NCI-H2081 (cell line): Measurements from ENCODE around the gene ZNF536.
"Not testable (repeated sequence)": the region's sequence is repeated elsewhere in the genome, so short reads cannot be mapped to it uniquely, and the experiment has no call there.

Experiments
- DNase-seq, 2 experiments: peaks; one replicate each; lab custom pipeline; 2025; lab: John Stamatoyannopoulos, UW

ZNF536 gene

GRCh38 chr19:30341611-30342201, 30.5 kb upstream of the ZNF536 start:
- no peak for DNase-seq

DNA sequence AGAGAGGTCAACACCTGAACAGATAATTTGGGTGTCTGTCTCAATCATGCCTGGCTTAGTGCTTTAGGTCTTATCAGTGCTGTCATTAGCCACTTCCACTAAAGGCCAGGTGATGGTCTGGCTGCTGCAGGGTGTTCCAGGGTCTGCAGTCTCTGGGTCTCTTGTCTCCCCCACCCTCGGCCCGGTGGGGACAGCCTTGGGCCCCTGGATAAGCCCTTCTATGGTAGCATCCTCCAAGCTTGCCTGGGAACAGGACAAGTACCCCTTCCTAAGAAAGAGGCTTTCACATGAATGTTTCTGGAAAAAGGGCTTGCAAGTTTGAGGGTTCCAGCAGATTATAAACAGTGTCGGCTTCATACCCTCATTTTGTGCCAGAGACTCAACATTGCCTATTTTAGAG, 29.3 kb upstream of the ZNF536 start:
- no peak for DNase-seq

- no peak for DNase-seq
These were observed 27.4 kb upstream of the ZNF536 start for GRCh38 chr19:30344446-30345425.

- DNase-seq: no peak
These were observed 26.5 kb upstream of the ZNF536 start for GRCh38 chr19:30345686-30346085.

GRCh38 chr19:30346468-30346867, 25.7 kb upstream of the ZNF536 start:
- DNase-seq: not testable (repeated sequence)

DNA sequence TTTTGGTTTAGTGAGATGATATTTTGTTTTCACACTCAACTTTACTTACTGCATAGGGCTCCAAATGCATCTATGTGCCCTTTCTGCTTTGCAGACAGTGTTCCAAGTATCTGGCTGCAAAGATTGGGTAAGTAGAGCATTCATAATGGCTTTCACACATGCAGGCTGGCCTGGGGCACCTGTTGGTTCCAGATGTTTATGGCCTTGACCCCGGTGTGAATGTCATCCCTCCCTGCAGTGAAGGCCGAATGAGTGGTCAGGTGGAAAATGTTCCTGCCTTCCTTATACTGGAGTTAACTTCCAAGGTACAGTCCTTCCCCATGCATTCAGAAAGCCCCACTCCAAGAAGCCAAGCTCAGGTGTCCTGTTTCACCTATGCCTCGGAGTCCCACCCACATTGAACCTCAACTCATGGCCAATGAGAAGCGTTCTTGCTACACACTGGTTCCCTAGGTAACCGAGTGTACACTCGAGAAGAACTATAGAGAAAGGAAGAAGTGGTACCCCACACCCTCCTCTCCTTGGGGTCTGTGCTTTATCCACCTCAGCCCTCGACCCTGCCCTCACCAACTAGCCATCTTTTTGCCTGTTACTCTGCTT, 23.0 kb upstream of the ZNF536 start:
- no peak for DNase-seq

DNA sequence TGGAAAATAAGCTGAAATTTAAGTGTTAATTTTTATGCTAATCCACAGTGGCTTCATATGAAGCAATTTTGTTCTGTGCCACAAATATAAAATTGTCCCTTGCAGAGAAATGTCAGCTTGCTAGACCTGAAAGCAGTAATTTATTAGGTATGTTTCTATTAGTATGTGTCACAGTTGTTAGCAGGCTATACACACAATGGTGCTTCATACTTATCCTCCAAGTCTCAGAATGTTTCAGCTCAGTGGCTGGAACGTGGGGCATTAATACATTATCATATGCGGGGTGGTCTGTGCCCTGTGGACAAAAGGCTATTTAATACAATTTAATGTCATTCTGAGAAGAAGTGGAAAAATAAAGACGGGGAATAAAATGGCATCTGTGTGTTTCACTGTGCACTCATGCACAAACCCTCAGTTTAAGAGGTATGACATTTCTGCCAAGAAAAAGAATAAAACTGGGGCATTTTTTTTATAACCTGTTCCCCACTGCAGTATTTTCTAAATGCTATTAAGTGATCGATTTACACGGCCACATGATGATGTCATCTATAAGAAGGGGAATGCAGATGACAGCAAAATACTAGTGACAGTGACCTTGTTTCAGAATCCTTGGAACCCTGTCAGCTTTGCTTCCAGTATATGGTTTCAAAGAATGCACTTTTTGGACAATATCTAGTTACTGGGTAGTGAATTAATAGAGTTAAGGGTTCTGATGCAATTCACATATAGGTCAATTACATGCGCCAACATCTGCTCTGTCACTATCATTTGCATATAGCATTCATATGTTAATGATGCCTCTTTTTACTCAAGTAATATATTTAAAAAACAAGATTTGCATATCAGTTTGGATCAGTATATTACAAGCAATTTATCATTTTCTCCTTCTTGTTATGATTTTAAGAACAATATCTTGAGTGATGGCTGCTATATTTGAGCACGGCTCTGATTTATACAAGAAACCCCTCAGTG, 21.2 kb upstream of the ZNF536 start:
- no peak for DNase-seq

- DNase-seq: no peak
These were observed 20.4 kb upstream of the ZNF536 start for GRCh38 chr19:30351774-30352173.

DNA sequence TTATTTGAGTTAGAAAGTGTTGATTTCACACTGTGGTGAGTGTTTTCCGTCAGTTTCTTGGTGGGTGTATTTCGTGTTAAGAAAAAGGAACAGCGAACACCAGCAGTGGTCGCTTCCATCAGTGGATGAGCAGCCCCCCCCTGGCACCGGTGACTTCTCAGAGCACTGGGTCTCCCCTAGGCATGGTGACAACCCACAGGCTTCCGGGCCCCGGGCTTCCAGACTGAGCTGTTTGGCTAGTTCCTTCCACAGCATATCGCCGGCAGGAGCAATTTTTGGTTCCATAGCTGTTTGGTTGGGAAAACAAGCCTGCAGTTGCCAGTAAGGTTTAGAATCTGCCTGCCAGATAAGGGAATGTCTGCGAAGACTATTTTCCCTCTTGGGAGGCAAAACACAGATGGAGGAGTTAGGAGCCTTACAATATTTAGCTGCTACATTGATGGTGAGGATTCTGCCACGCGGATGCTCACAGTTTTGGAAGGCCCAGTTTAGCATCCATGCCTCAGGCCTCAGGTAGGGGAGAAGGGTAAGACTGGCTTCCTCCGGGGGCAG, 18.7 kb upstream of the ZNF536 start:
- DNase-seq: no peak

- DNase-seq: no peak
These were observed 16.6 kb upstream of the ZNF536 start for GRCh38 chr19:30355586-30355985.

DNA sequence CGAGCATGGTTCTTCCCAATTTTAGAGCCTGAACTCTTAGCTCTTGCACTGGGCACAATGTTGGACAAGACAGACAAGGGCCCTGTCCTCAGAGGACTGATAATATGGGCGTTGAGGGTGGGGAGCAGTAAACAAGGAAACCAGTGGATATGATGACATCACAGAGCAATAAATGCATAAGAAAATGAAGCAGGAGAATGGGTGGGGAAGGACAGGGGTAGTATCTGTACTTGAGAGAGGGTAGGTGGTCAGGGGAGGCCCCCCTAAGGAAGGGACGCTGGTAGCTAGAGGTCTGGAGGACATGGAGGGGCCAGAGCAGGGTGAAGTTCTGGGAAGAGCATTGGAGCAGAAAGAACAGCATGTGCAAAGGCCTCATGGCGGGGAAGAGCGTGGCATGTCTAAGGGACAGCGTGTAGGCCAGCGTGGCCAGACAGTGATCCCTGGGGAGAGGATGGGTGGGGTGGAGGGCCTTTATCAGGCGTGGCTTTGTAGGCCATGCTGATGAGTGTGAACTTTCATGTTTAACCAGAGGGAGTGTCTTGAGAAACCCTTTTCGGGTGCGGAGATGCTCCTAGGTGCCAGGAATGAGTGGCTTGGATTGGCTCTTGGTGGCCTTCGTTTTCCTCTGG, 15.1 kb upstream of the ZNF536 start:
- DNase-seq: no peak

DNA sequence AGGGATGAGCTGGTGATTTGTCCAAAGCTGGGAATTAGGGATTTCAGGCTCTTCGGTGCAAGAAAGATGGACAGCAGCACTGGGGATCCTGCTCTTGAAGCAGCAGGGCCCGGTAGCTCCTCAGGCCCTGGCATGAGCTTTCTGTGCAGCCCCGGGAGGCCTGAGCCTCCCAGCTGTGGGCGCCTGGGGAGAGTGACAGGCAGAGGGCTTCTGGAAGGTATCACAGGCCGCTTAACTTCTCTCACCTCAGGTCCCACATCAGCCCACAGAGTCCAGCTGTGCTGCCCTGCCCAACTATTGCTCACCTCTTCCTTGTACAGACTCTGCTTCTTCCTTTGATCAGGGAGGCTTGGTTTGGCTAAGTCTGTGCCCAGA, 14.6 kb upstream of the ZNF536 start:
- no peak for DNase-seq

- DNase-seq: no peak
These were observed 13.9 kb upstream of the ZNF536 start for GRCh38 chr19:30358319-30358718.

GRCh38 chr19:30358821-30359580, 13.2 kb upstream of the ZNF536 start:
- no peak for DNase-seq

GRCh38 chr19:30359936-30360335, 12.2 kb upstream of the ZNF536 start:
- DNase-seq: no peak

- no peak for DNase-seq
These were observed 11.6 kb upstream of the ZNF536 start for GRCh38 chr19:30360376-30361106.

GRCh38 chr19:30361107-30361447, 11.1 kb upstream of the ZNF536 start:
- DNase-seq: no peak

DNA sequence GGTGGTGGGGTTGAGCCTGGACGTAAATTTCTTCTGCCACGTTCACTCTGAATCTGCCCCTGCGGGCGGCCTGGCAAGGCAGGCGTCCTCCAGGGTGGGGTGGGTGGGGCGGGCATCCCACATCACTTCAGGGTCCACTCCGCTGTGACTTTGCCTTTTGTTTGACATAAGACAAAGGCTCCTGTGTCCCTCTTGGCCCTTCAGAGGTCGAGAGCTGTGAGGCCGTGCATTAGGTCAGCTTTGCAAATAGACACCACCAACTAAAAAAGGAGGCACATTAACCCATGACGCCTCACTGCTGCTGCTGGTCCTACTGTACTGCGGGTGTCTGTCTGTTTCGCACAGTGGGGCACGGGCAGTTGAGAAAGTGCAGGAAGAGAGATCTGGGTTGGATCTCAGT, 10.5 kb upstream of the ZNF536 start:
- no peak for DNase-seq

GRCh38 chr19:30362156-30362754, 9.9 kb upstream of the ZNF536 start:
- DNase-seq: no peak
